Vagina (tissue), 2 donors: ENCODE measurements around the gene WDR12. TPM values are rescaled to one million over a fixed set of nuclear protein-coding genes. Genes with fewer than 3 reads are reported as not detected.

ENCODE experiments used
- DNase-seq, 2 donors: peaks; one replicate each; pipeline ENCODE4 v3.0.0-alpha.2; 2017; ENCODE audit errors: extremely low spot score in 2 of 2
- H3K27ac ChIP-seq: fragments of 200-600 bp; sonication (generic); one replicate; pipeline ENCODE4 v1.5.1; 2019
- H3K27me3 ChIP-seq: fragments of 200-600 bp; sonication (generic); one replicate; pipeline ENCODE4 v1.5.1; 2019
- H3K36me3 ChIP-seq, 2 donors: fragments of 200-600 bp; sonication (generic); one replicate each; pipeline ENCODE4 v1.5.1; 2017 to 2019
- H3K4me1 ChIP-seq: fragments of 200-600 bp; sonication (generic); one replicate; pipeline ENCODE4 v1.5.1; 2019
- H3K4me3 ChIP-seq, 2 donors: fragments of 200-600 bp; sonication (generic); 1 replicate in 1 of 2; 2 replicates in 1 of 2; pipeline ENCODE4 v1.5.1; 2016 to 2019
- H3K9me3 ChIP-seq: fragments of 200-600 bp; sonication (generic); one replicate; pipeline ENCODE4 v1.5.1; 2019
- CTCF ChIP-seq, 3 experiments: fragments of 450-650 bp in 2 of 3; fragments of 200-600 bp in 1 of 3; sonication (generic) in 1 of 3; IDR thresholded peaks; one replicate each; pipeline ENCODE4 v1.5.1; 2017 to 2019; ENCODE audit warnings: antibody characterized with exemption in 3 of 3, mild to moderate bottlenecking in 2 of 3, moderate library complexity in 2 of 3
- POLR2A ChIP-seq, 2 donors: fragments of 450-650 bp; IDR thresholded peaks; one replicate each; pipeline ENCODE4 v1.6.1; 2017; ENCODE audit warnings: antibody characterized with exemption in 2 of 2, mild to moderate bottlenecking in 2 of 2, moderate library complexity in 2 of 2
- POLR2AphosphoS5 ChIP-seq, 2 donors: sonication (generic); formaldehyde crosslinking; IDR thresholded peaks; one replicate each; pipeline ENCODE4 v1.9.0; 2017; ENCODE audit warnings: antibody characterized with exemption in 2 of 2, mild to moderate bottlenecking in 2 of 2, low read depth in 1 of 2; ENCODE audit not compliant: insufficient read depth in 1 of 2
- intact Hi-C: fragments of 100-400 bp; cut with DNase I; formaldehyde crosslinking; loops from one replicate; pipeline ENCODE4 v1.15.1; 2023
- total RNA-seq: library from RNA; depleted of rRNA; stranded (reverse); fragments of >200 nt; gene quantifications from one replicate; pipeline ENCODE4 v1.2.3, GENCODE V29; 2016

WDR12 gene
- total RNA-seq, 1 donor from 2014 or later, result 25.5 TPM

DNA sequence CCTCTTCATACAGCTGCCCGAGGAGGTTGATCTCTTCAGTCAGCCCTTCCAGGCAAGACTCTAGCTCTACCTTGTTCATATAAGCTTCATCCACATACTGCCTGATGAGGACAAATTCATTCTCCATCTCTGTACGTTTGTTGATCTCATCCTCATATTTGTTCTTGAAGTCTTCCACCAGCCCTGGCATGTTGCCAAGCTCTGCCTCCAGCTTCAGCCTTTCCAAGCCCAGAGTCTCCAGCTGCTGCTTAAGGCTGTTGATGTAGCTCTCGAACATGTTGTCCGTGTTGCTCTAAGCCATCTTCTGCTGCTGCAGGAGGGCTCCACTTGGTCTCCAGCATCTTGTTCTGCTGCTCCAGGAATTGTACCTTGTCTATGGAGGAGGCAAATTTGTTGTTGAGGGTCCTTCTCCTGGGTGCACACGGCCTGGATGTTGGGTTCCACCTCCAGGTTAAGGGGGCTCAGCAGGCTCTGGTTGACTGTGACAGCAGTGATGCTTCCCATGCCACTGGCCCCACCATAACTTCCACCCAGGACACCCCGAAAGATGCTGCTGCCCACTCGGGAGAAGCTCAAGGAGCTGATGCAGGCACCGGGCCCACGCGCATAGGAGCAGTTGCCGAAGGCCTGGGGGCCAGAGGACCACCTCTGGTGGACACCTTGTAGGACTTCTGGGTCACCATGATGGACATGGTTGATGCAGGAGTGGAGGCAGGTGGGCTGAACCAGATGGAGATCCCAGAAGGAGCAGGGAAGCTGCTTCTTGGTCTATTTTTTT is 70.2 kb downstream of the WDR12 start:
- no peaks in the 10 kb centered on the region for H3K36me3 ChIP-seq
- no peaks in the 10 kb centered on the region for H3K9me3 ChIP-seq
- no peak for TF ChIP-seq POLR2A (IDR thresholded peaks at IDR 0.05)
- no peak for TF ChIP-seq CTCF (IDR thresholded peaks at IDR 0.05)
- TF ChIP-seq POLR2AphosphoS5 (IDR thresholded peaks at IDR 0.05; ENCODE audit: insufficient read depth in 1 of 2, low read depth in 1 of 2), result no peak
- intact Hi-C loops, result no loop called here
- no peaks in the 10 kb centered on the region for H3K27me3 ChIP-seq
- DNase-seq, result no peak
- H3K4me1 ChIP-seq, result no peaks in the 10 kb centered on the region
- H3K27ac ChIP-seq, result no peak overlapping the region
- H3K4me3 ChIP-seq, result no peak overlapping the region

DNA sequence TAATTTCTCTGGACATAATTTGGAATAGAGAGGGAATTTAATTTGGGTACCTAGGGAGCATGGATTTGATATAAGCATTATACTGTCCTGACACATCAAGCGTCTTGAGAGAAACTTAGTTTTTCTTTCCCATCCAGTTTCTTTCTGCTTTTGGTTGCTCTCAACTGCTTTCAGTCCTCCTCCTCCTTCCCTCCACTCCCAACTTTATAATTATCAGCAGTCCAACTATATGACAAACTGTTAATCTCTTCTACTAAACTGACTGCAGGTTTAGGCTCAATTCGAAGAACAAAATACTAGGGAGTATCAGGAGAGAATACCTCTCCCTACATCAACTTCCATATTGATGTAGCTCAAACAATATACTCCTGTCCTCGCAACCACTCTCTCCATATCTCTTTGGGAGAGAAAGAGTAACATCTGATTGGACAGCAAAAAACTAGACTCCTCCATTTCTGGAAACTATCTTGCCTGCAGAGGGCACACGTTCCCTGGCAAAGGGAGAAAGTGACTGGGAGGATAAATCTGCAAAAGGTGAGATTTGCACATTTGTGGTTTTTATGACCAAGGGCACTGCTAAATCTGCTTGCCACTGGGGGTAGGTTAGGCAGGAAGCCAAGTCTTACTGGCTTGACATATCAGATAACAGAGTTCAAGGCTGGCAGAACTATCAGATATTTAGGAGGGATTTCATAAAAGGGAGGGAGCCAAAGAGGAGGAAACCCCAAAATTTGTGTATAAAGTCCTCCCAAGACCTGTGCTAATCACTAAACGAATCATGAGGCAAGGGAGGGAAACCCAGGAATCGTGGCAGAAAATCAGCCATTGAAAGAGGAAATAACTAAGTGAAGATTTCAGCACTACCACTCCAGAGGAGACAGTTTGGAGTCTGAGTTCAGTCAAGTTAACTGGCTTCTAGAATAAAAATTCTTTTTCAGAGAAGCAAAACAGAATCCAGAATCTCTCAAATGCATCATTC is 79.9 kb downstream of the WDR12 start:
- TF ChIP-seq POLR2A (IDR thresholded peaks at IDR 0.05) (no peak), CTCF (IDR thresholded peaks at IDR 0.05) (peak in 1 of 3 experiments; percentile 16), POLR2AphosphoS5 (IDR thresholded peaks at IDR 0.05; ENCODE audit: insufficient read depth in 1 of 2, low read depth in 1 of 2) (no peak)
- Histone ChIP-seq H3K27me3 (no peaks in the 10 kb centered on the region), H3K4me3 (no peak overlapping the region), H3K27ac (no peak overlapping the region), H3K36me3 (no peaks in the 10 kb centered on the region), H3K4me1 (no peaks in the 10 kb centered on the region), H3K9me3 (no peaks in the 10 kb centered on the region)
- no peak for DNase-seq
- intact Hi-C loops, result no loop called here

GRCh38 chr2:202824901-202825300 is 86.6 kb downstream of the WDR12 start:
- Histone ChIP-seq H3K36me3 (no peaks in the 10 kb centered on the region), H3K4me1 (no peaks in the 10 kb centered on the region), H3K27ac (no peak overlapping the region), H3K4me3 (no peak overlapping the region), H3K9me3 (no peaks in the 10 kb centered on the region), H3K27me3 (no peaks in the 10 kb centered on the region)
- intact Hi-C loops, result no loop called here
- TF ChIP-seq CTCF (IDR thresholded peaks at IDR 0.05), result no peak
- no peak for TF ChIP-seq POLR2AphosphoS5 (IDR thresholded peaks at IDR 0.05; ENCODE audit: insufficient read depth in 1 of 2, low read depth in 1 of 2)
- no peak for TF ChIP-seq POLR2A (IDR thresholded peaks at IDR 0.05)
- DNase-seq, result no peak

Other genes with a start within 250 kb of the WDR12 start
- 21.6 TPM for gene ICA1L, start 39.9 kb downstream of the WDR12 start, total RNA-seq
- 16.5 TPM for gene CARF, start 602 bp upstream of the WDR12 start, total RNA-seq
- gene NBEAL1, start 103.2 kb upstream of the WDR12 start, total RNA-seq, result 26.3 TPM